Measurements from ENCODE around the gene KCNAB2.
"Not testable (repeated sequence)": the region's sequence is repeated elsewhere in the genome, so short reads cannot be mapped to it uniquely, and the experiment has no call there.

The KCNAB2 gene

DNA sequence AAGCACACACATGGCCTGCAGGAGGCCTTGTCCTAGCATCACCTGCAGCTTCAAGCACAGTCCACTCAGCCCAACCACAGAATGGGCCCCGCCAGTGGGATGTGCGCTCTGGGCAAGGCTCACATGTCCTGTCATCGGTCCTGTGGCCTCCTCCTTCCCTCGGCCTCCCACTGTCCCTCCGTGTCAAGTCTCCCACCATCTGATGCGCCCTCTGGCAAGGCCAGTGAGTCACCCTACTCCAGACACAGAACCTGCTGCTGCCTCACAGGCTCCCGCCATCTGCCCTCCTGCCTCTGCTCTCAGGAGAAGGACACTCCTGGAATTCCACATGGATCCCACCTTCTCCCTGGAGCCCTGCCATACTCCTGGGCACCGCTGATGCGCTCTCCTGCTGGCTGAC lies 14.2 kb downstream of the KCNAB2 start:
- DNase-seq: no peak

DNA sequence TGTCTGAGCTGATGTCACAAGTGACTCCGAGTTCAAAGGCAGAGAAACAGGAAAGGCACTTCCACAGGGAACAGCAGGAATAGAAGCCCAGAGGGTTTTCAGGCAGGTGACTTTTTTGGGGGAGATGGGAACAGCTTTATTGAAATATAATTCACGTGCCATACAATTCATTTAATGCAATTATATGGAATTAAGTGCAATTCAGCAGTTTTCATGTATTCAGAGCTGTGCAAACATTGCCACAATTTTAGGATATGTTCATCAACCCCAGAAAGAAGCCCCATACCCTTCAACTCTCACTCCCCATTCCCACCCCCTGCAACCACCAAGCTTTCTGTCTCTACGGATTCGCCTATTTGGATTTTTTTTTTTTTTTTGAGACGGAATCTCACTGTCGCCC lies 17.0 kb downstream of the KCNAB2 start:
- no peak for DNase-seq

DNA sequence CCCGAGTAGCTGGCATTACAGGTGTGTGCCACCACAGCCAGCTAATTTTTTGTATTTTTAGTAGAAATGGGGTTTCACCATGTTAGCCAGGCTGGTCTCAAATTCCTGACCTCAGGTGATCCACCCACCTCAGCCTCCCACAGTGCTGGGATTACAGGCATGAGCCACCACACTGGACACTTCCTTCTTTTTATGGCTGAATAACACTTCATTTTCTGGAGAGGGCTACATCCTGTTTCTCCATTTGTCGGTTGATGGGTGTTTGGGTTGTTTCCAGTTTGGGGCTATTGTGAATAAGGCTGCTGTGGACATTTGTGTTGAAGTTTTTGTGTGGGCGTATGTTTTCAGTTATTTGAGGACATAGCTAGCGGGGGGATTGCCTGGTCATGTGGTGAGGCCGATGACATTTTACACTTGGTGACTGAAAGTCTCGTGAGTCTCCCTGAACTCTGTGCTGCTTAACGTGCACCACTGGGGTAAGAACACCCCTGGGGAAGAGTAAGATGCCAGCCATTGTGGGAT lies 17.9 kb downstream of the KCNAB2 start:
- DNase-seq: not testable (repeated sequence)

DNA sequence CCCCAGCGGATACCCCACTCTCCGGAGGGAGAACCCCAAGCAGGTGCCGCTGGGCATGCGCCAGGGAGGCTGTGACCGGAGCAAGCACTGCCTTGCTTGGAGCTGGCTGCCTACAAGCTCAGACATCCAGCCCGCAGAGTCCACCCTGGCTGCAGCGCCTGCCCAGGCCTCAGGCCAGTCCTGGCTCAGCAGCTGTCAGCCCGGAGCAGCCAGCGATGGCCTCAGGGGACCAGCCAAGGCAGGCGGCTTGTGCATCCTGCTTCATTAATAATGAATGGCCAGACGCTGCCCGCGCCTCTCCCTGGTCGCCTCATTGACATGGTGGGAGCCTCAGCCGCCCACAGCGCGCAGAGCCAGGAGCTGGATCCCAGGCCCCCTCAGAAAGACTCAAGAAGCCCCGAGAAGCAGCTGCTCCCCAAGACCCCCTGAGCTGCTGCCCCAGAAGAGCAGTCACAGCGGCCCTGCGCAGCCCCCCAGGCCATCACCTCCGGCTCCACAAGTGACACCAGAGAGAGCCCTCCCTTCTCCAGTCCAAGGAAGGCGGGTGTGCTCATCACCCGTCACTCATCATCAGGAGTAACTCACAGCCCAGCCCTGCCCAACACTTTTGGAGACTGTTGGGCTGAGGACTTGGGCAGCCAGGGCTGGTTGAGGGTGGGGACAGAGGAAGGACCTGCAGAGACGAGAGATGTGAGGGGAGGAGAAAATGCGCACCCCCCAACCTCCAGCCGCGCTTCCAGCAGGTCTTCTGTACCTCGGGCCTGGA lies 19.6 kb downstream of the KCNAB2 start:
- DNase-seq: no peak

DNA sequence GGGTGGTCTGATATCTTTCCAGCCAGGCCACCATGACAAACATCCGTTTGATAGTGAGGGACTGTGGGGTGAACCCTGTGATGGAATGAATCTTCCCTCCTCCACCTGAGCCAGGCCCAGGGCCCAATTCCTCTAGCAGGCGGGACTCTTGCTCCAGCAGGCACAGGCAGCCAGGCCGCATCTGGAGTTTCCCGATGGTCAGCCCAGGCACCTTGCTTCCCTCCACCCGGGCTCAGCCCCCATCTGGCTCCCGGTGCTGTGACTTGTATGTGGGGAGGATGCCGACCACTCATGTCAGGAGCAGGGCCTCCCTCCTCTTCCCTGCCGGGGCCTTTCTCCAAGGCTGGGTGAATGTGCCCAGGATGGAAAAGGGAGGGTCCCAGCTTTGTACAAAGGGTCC lies 21.0 kb downstream of the KCNAB2 start:
- no peak for DNase-seq

GRCh38 chr1:6068073-6068472 lies 22.4 kb downstream of the KCNAB2 start:
- DNase-seq: no peak

GRCh38 chr1:6068932-6069331 lies 23.2 kb downstream of the KCNAB2 start:
- DNase-seq: no peak

- no peak for DNase-seq
Measured at GRCh38 chr1:6069573-6069972, 23.9 kb downstream of the KCNAB2 start.

DNA sequence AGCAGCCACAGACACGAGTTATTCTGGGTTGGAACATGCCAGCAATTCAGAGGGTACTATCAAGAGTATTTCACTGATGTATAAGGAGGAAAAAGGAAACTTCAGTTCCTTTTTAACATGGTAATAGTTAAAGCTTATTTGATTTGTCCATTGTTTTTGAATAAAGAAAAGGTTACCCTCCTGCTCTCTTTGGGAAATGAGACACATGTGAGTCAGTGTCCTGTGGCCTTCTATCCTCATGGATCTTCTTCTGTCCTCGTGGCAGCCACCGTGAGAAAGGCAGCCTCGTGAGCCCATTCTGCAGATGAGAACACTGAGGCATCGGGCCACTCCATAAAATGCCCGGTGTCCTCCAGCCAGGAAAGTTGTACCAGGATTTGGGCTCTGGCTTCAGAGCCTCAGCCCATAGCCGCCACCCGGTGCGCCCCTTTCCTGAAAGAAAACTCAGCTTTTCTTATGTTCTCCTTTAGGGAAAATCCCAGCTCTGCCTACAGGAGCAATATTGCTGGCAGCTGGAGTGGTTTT lies 24.8 kb downstream of the KCNAB2 start:
- no peak for DNase-seq

DNA sequence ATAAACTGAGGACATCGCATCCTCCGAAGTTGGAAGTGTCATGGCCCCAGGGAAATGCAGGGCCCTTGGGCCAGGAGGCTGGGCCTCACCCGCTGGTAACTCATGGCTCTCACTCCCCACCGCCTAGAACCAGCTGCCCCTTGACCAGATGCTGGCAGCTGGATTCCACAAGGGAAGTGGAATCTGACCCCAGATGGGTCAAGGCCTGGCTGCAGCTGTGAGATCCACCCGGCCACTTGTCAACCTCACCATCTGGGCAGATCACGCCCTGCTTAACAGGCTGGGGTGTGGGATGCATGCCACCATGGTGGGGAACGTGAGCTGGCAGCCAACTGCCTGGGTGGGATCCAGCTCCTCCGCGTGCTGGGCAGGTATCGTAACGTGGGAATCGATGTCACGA lies 25.5 kb downstream of the KCNAB2 start:
- no peak for DNase-seq

DNA sequence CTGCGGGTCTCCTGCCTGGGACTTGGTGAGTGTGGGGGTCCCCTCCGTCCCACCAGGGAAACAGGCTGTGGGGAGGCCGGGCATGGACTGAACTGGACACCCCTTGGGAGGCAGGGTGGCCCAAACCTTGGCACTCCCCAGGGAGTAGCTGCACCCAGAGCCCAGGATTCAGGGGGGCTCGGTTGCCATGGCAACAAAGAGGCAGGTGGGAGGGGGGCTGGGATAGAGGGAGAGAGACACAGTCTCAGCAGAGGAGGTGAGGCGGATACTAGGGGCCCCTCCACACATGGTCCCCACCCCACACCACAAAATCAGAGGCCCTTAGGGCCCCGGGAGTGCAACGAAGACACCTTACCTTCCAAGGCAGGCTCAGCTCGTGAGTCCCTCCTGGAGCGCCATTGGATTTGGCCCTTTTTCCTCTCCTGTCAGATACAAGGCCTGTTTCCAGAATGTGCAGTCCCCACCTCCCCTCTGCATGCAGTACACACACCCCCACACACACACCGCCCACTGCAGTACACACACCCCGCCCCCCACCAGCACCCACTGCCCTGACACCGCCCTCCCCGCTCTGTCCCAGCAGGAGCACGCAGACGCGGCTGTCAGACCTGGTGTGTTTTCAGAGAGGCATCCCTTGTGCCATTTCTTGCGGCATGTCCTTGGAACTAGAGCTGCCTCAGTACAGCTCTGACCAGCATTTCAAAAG lies 27.2 kb downstream of the KCNAB2 start:
- DNase-seq: no peak

- DNase-seq: no peak
Measured at GRCh38 chr1:6073480-6074053, 27.9 kb downstream of the KCNAB2 start.

DNA sequence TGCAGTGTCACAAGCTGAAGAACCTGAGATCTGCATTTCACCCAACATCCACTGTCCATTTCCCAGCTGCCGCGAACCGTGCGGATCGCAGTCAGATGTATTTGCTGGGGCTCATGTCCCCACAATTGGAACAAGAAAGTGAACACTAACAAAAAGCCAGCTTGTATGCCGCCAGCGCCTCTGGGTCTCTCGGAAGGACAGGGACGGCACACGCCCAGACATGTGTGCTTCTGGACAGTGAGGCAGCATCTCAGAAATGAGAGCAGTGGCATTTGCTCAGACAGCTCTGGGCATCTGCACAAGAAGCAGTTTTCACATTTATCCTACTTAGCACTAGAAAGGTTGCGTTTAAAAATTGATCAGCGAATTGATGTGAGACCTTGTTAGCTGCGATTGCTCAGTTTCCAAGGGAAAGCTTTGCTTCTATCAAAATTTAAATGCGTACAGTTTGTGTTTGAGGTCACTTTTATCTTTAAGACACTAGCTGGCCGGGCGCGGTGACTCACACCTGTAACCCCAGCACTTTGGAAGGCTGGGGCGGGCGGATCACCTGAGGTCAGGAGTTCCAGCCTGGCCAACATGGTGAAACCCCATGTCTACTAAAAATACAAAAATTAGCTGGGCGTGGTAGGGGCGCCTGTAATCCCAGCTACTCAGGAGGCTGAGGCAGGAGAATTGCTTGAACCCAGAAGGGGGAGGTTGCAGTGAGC lies 28.7 kb downstream of the KCNAB2 start:
- no peak for DNase-seq

GRCh38 chr1:6075748-6076147 lies 30.1 kb downstream of the KCNAB2 start:
- DNase-seq: no peak

DNA sequence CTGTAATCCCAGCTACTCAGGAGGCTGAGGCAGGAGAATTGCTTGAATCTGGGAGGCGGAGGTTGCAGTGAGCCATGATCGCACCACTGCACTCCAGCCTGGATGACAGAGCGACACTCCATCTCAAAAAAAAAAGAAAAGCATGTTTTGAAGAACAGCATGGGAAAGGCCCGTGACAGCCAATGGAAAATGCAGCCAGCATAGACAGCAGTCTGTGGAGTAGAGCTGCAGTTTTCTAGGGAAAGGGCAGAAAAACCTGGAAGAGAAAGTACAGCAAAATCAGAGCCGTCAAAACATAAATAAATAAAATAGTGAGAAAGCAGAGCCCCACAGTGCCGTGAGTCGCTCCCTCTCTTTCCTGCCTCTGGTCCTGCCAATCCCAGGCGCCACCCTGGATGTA lies 31.4 kb downstream of the KCNAB2 start:
- not testable (repeated sequence) for DNase-seq

DNA sequence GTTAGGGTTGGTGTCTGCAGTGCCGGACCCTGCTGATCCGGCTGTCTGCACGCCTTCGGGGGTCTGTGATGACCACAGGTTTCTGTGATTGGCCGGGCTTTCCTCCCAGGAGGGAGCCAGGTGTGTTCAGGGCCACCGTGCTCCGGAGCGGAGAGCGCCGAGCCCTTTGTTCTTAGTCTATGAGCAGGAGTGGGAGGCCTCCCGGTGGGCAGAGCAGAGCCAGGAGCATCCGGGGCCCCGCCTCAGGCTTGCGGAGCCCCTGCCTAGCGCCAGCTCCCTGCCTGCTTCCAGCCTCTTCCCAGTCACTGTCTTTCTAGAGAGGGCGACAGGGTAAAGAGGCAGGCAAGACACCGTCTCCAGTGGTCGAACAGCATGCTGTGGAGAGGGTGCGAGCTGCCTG lies 31.8 kb downstream of the KCNAB2 start:
- no peak for DNase-seq

GRCh38 chr1:6077919-6078318 lies 32.2 kb downstream of the KCNAB2 start:
- no peak for DNase-seq

DNA sequence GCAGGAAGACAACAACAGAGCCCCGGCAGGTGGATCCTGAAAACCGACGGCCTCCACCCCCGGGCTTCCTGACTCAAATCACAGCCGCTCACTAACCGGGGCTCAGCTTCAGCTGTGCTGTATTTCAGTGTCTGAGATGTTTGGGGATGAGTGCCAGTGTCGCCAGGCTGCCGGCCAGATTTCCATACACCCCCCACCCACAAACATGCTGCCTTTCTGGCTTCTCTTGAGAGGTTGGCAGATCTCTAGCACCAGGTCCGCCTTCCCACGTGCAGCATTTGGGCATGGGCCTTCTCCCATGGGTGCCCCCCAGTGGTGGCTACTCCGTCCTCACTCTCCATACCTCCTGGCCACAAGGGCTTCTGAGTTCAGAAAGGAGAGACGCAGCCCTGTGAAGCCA lies 34.8 kb downstream of the KCNAB2 start:
- no peak for DNase-seq

DNA sequence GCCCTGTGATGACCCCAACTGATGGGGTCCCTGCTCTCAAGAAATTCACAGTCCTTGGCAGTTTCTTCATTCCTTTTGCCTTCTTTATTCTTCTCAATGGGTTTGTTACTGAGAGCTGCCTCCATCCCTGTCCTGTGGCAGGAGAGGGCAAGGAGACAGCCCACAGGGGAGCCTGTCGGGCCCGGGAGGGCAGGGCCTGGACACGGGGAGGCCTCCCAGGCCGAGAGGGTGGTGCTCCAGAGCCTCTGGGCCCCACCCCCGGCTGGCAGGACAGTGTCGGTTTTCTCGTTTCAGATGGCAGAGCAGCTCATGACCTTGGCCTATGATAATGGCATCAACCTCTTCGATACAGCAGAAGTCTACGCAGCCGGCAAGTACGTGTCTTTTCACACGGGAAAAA lies 36.2 kb downstream of the KCNAB2 start:
- DNase-seq: no peak

DNA sequence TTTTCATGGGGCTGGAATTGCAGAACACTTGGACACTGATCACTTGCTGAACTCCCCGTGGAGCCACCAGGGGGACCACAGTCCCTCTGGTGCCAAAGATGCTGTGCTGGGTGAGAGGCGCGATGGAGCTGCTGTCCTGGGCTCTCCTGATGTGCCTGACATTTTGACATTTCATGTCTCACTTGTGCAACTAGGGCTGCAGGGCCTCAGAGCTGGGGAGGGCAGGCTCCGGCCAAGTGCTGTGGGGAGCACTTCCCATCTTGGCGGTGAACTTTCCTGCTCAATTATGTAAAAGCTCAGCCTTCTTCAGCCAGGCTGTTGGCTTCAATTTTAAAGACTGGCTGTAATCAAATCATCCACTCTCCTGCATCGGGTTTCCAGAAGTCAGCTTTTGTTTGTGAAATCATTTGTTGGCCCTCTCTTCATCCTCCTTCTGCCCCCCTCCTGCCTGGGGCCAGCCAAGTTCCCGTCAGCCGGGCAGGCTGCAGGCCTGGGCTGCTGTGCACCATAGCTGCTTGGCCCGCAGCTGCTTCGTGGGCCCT lies 36.8 kb downstream of the KCNAB2 start:
- DNase-seq: no peak

DNA sequence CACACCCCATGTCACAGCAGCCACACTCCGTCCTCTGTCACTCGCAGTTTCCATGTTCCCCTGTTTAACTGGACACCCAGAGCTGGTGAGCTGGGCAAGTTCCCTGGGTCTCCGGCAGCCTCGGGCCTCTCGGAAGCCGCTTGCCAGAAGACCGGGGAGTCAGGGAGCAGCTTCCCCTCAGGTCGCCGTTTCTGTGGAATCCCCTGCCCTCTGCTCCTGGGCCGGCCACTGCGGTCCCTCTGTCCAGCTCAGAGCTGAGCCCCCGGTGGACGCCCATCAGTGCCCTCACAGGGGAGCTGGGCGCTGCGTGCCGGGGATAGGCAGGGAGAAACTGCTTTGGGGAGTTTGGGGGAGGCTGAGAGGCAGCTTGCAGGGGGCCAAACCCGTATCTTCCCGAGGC lies 37.7 kb downstream of the KCNAB2 start:
- DNase-seq: no peak

DNA sequence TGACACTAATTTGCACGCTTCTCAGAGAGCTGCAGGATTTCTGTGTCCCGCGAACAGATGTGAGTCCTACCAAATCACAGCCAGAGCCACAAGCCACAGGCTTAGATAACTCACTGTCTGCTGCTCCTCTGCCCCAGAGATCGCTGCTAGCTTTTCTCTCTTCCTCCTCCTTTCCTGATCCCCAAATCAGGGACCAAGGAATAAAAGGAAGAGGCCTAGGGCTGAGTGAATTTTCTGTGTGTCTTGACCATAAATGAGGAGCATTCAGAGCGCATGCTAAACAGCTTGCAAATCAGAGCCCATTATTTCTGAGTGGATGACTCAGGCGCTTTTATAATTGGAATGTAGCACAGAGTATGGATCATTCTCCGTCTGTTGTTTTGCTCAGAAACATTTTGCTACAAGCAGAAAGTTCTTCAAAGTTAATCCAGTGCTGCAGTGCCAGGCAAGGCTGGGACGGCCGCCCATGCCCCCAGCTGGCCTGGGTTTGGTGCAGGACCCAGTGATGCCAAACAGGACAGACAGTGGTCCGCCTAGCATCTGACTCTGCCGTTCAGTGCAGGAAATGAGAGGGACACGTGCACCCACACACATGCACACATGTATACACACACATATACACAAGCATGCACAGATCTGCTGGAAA lies 38.2 kb downstream of the KCNAB2 start:
- DNase-seq: no peak

Measured in CD4-positive, alpha-beta T cell treated with Interleukin-4 for 4 hours (primary cell).